GM21619 (cell line): Measurements from ENCODE around the gene FGGY.
A peak's percentile ranks its signal among the peaks of the same experiment; 100 is the strongest.

Experiments used
- ATAC-seq: cut with Tn5 transposase; IDR thresholded peaks from one replicate; pipeline ENCODE4 v1.9.1; 2021; ENCODE audit not compliant: unreplicated experiment

Gene FGGY

GRCh38 chr1:59502009-59502691, 205.3 kb downstream of the FGGY start:
- no peak for ATAC-seq

DNA sequence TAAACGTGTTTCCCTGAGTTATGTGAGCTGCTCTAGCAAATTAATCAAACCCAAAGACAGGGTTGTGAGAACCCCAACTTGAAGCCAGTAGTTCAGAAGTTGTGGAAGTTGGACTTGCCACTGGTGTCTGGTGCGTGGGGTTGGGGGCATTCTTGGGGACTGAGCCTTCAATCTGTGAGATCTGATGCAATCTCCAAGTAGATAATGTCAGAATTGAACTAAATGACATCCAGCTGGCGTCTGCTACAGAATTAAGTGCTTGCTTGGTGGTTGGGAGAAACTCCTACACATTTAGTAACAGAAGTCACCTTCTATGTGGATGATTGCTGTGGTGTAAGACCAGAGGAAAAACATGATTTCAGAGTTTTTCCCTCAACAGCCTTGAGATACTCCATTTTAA, 207.4 kb downstream of the FGGY start:
- no peak for ATAC-seq

DNA sequence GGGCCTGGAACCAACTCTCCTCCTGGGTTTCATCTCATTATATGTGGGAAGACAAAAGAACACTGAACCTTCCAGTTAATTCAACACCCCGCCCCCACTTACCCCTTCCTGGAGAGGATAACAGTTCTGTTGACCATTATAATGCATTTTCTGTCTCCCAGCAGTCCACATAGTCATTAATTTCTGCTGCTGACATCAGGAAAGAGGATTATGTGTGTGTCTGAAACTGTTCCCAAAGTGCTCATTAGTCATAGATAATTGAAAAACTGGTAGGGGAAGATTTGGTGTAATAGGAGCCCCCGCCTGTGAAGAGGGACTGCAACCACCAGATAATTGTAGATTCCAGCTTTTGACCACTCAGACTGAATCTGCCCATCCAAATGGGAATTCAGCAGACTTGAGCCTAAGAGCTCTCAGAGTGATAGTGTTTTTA, 208.7 kb downstream of the FGGY start:
- ATAC-seq = no peak

GRCh38 chr1:59506952-59507351, 210.1 kb downstream of the FGGY start:
- peak; percentile 88 for ATAC-seq

GRCh38 chr1:59509341-59509875, 212.5 kb downstream of the FGGY start:
- ATAC-seq = no peak

DNA sequence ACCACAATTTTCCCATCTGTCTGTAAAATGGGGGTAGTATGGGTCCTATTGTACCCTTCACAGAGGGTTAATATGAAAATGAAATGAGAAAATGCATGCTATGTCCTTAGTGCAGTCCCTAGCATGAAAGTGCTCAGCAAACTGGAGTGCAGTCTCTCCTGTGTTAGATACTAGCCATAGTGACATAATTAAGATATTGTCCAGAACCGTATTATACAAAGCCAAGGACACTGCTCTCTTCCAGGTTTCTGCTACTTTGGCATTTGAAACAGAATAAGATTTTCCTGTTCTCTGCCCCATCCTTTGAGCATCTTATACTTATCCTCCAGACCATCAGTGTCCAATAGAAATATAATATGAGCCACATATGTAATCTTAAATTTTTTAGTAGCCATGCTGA, 213.4 kb downstream of the FGGY start:
- ATAC-seq = no peak

GRCh38 chr1:59511476-59512465, 214.9 kb downstream of the FGGY start:
- no peak for ATAC-seq

GRCh38 chr1:59512702-59513101, 215.8 kb downstream of the FGGY start:
- no peak for ATAC-seq

GRCh38 chr1:59514061-59514909, 217.4 kb downstream of the FGGY start:
- no peak for ATAC-seq

DNA sequence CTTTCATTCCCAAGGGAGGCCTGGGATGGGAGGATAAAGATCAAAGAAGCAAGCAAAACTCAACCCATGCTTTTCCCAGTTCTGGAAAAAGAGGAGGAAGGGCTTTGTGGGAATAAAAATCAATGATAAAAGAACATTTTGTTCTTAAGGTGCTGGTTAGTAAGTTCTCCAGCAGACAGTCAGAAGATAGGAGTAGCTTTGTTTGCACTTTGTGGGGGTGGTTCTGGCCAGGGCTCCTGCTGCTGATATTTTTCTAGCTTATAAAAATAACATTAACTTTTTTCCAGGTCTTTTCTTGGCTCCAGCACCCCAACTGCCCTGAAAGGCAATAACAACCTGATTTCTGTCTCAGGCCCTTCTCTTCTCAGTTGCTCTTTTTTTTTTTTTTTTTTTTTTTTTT, 220.0 kb downstream of the FGGY start:
- ATAC-seq = no peak

DNA sequence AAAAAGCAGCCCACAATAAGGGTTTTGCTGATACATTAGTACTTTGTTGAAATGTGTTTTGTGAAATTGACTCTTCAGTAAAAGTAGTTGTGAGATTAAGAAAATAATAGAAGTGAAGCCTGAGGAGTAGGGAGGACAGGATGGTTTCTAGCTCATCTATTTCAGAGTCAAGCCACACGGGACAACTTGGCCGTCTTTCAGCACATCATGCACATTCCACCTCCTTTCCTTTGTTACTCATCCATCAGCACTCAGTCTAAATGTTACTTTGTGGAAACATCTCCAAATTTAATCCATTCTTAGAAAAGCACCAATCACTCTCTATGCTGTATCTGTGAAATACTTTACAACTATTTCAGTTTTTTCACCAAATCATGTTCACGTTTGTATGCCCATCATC, 223.3 kb downstream of the FGGY start:
- ATAC-seq = no peak

DNA sequence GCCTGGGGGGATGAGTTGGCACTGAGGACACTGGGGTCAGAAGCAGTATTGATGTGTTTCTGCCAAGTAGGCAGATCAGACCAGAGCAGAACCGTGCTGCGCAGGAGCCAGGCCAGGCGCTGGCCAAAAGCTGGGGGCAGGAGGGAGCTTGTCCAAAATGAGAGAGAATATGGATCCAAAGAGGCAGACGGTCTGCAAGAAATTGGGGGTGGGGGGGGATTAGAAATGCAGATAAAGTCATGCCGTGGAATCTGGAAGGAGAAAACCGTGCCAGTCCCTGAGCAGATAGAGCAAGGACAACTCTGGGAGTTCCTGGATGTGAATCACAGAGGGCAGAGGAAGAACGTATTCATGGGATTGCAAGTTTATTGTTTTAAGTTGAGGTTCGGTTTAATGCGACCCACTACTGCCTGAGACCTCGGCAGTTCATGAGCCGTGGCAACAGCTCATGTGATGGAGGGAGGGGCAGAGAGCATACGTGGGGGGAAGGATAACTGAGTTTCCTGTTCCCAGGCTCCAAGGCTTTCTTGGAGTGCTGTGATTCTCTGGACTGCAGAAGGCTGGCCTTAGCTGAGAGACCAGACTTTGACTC, 224.0 kb downstream of the FGGY start:
- no peak for ATAC-seq

GRCh38 chr1:59521456-59521855, 224.6 kb downstream of the FGGY start:
- no peak for ATAC-seq

DNA sequence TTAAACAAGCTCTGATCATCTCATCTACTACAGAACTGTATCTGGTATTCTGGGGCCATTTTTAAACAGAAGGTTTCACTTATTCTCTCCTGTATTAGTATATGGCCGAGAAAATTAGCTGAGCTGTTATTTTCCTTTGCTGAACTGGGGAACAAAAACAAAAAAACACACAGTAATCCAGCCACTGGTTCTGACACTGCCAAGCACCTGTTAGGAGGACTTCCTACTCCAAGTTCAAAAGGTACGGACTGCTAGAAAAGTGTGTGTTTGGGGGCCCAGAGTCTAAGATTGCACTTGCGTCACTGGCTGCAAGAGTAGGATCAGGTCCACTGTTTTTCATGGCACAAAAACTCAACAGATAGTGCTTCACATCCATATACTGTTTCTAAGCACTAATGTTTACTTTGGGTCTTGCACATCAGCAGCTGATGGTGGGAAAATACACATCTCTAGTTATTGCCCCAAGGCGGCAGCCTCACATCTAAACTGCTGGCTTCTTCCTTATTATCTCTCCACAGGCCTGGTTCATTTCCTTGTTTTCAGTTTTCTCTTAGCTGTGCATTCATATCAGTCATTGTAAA, 226.1 kb downstream of the FGGY start:
- no peak for ATAC-seq

DNA sequence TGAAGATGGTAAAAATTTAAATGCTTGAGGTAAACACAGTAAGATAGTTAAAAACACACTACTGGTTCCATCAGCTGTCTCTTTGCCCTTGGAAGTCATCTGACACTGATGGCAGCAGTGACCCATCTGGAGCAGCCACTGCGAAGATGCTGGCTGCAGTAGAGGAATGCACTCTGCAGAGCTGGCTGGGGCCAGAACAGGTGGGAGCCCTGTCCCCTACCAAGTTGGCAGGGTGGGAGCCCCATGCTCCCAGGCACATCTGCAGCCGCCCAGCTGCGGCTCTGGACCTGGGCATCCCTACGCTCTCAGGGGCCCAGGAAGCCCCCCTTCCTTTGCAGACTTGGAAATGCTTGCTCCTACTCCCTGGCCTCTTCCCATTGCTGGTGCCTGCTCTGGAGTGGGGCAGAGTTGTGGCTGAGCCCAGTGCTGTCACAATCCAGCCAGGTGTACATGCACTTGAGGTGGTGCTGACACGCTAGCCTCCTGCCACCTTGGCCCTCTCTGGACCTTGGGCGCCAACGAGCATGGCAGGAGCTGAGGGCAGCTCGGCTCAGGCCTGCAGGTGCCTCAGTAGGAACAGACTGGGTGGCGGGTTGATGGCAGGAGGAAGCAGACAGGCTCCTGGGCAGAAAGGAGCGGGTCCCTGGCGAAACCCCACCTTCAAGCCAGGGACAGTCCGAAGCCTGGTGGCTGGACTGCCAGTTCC, 227.0 kb downstream of the FGGY start:
- no peak for ATAC-seq

DNA sequence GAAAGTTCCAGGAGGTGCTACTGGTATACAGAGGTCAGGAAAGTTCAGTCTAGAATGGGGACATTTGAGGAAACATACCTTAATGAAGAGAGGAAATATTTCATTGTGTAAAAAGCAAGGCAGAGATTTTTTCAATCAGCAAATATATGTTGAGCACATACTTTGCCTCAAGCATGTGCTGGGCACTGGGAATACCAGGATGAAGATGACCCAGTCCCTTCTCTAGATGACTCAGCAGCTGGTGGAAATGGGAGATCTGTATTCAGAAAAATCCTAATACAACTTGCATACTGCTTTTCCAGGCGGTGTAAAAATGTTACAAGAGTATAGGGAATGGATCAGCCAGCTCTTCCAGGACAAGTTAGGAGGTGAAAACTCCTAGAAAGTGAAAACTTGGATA, 229.3 kb downstream of the FGGY start:
- no peak for ATAC-seq

DNA sequence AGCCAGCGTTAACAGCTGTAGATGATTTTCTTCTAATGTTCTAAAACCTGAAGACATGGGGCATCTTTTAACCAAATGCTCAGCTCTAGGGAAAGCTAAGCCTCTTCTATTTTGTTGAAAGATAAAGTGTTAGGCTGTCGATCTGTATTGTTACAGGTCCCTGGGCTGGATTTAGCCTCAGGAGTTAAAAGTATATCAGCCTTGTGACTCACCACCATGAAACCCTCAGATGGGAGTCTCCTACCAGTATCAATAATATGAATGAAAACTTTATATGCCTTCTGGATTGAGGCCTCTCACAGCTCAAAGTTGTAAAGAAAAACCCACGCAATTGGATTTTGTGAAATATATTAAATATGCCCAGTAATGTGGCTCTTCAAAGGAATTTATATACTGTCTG, 231.6 kb downstream of the FGGY start:
- no peak for ATAC-seq

GRCh38 chr1:59528900-59529299, 232.0 kb downstream of the FGGY start:
- ATAC-seq = no peak

DNA sequence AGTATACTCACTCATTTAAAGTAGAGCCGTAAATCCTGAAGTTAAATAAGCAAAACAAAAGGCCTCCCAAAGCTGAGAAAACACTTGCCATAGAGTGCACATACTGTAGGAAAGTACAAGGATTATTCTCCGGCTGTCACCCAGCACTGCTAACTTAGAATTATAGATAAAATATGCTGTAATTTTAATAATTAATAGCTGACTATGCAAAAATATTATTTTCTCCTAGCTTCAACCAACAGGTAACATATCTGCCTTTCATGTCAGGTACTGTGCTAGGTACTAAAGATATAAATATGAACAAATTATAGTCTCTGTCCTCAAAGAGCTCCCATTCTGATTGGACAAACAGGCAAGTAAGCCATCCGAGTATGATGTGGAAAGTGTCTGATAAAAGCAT, 233.2 kb downstream of the FGGY start:
- ATAC-seq = no peak

DNA sequence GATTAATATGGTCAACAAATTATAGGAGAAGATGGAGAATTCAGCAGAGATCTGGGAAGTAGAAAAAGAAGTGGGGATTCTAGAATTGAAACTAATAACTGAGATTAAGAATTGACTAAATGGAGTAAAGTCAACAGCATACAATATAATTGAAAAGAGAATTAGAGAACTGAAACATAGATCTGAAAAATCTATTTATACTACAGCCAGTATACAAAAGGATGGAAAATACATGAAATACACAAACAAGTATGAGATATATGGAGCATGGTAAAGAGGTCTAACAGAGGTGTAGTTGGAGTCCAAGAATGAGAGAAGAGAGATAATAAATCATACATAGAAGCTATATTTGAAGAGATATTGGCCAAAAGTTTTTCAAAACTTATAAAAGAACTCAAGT, 235.2 kb downstream of the FGGY start:
- no peak for ATAC-seq
